ENCODE measurements around the gene TUBA1A. TPM values are rescaled to one million over a fixed set of nuclear protein-coding genes. Genes with fewer than 3 reads are reported as not detected.
"Not testable (repeated sequence)": the region's sequence is repeated elsewhere in the genome, so short reads cannot be mapped to it uniquely, and the experiment has no call there.

Gene TUBA1A
- total RNA-seq, 1 donor from 2014 or later = 8.2 TPM

GRCh38 chr12:49147384-49147783, 41.5 kb downstream of the TUBA1A start:
- no peak for FAIRE-seq
- no peak overlapping the region for H3K4me3 ChIP-seq (ENCODE audit: low read depth, low read length)
- no peaks in the 10 kb centered on the region for H3K36me3 ChIP-seq (ENCODE audit: control insufficient read depth, insufficient read depth, low read length)
- no peak for DNase-seq (ENCODE audit: low read depth)
- no peaks in the 10 kb centered on the region for H3K27me3 ChIP-seq (ENCODE audit: control insufficient read depth, insufficient read depth, low read length)
- TF ChIP-seq CTCF (IDR thresholded peaks at IDR 0.05; ENCODE audit: insufficient read depth, low read length, severe bottlenecking) = no peak

- no peak overlapping the region for H3K4me3 ChIP-seq (ENCODE audit: low read depth, low read length)
- no peak for DNase-seq (ENCODE audit: low read depth)
- no peaks in the 10 kb centered on the region for H3K36me3 ChIP-seq (ENCODE audit: control insufficient read depth, insufficient read depth, low read length)
- no peak for FAIRE-seq
- no peaks in the 10 kb centered on the region for H3K27me3 ChIP-seq (ENCODE audit: control insufficient read depth, insufficient read depth, low read length)
- TF ChIP-seq CTCF (IDR thresholded peaks at IDR 0.05; ENCODE audit: insufficient read depth, low read length, severe bottlenecking) = no peak
These were observed 42.5 kb downstream of the TUBA1A start for GRCh38 chr12:49146406-49146805.

- Histone ChIP-seq H3K36me3 (ENCODE audit: control insufficient read depth, insufficient read depth, low read length) (no peaks in the 10 kb centered on the region), H3K27me3 (ENCODE audit: control insufficient read depth, insufficient read depth, low read length) (no peaks in the 10 kb centered on the region), H3K4me3 (ENCODE audit: low read depth, low read length) (no peak overlapping the region)
- TF ChIP-seq CTCF (IDR thresholded peaks at IDR 0.05; ENCODE audit: insufficient read depth, low read length, severe bottlenecking) = no peak
- FAIRE-seq (no peak), DNase-seq (ENCODE audit: low read depth) (no peak)
These were observed 44.5 kb downstream of the TUBA1A start for GRCh38 chr12:49144384-49144783.

GRCh38 chr12:49138999-49139398, 49.9 kb downstream of the TUBA1A start:
- TF ChIP-seq CTCF (IDR thresholded peaks at IDR 0.05; ENCODE audit: insufficient read depth, low read length, severe bottlenecking) = no peak
- H3K4me3 ChIP-seq (ENCODE audit: low read depth, low read length) = no peak overlapping the region
- H3K36me3 ChIP-seq (ENCODE audit: control insufficient read depth, insufficient read depth, low read length) = no peaks in the 10 kb centered on the region
- no peak for FAIRE-seq
- no peaks in the 10 kb centered on the region for H3K27me3 ChIP-seq (ENCODE audit: control insufficient read depth, insufficient read depth, low read length)
- no peak for DNase-seq (ENCODE audit: low read depth)

- Histone ChIP-seq H3K27me3 (ENCODE audit: control insufficient read depth, insufficient read depth, low read length) (no peaks in the 10 kb centered on the region), H3K36me3 (ENCODE audit: control insufficient read depth, insufficient read depth, low read length) (no peaks in the 10 kb centered on the region), H3K4me3 (ENCODE audit: low read depth, low read length) (no peak overlapping the region)
- DNase-seq (ENCODE audit: low read depth) (no peak), FAIRE-seq (no peak)
- no peak for TF ChIP-seq CTCF (IDR thresholded peaks at IDR 0.05; ENCODE audit: insufficient read depth, low read length, severe bottlenecking)
These were observed 50.3 kb downstream of the TUBA1A start for GRCh38 chr12:49138587-49138986.

- no peaks in the 10 kb centered on the region for H3K36me3 ChIP-seq (ENCODE audit: control insufficient read depth, insufficient read depth, low read length)
- FAIRE-seq = no peak
- DNase-seq (ENCODE audit: low read depth) = no peak
- no peak for TF ChIP-seq CTCF (IDR thresholded peaks at IDR 0.05; ENCODE audit: insufficient read depth, low read length, severe bottlenecking)
- H3K4me3 ChIP-seq (ENCODE audit: low read depth, low read length) = no peak overlapping the region
- no peaks in the 10 kb centered on the region for H3K27me3 ChIP-seq (ENCODE audit: control insufficient read depth, insufficient read depth, low read length)
These were observed 51.4 kb downstream of the TUBA1A start for GRCh38 chr12:49137476-49137875.

GRCh38 chr12:49136997-49137396, 51.9 kb downstream of the TUBA1A start:
- not testable (repeated sequence) for H3K36me3 ChIP-seq (ENCODE audit: control insufficient read depth, insufficient read depth, low read length); H3K27me3 ChIP-seq (ENCODE audit: control insufficient read depth, insufficient read depth, low read length); DNase-seq (ENCODE audit: low read depth); H3K4me3 ChIP-seq (ENCODE audit: low read depth, low read length); FAIRE-seq

Data from bronchial epithelial cell (primary cell).